Measurements from ENCODE around the gene KRTAP1-4. TPM values are rescaled to one million over a fixed set of nuclear protein-coding genes. Genes with fewer than 3 reads are reported as not detected.
"Not testable (repeated sequence)": the region's sequence is repeated elsewhere in the genome, so short reads cannot be mapped to it uniquely, and the experiment has no call there.

The KRTAP1-4 gene
- total RNA-seq, 1 experiment from 2014 or later: not detected

DNA sequence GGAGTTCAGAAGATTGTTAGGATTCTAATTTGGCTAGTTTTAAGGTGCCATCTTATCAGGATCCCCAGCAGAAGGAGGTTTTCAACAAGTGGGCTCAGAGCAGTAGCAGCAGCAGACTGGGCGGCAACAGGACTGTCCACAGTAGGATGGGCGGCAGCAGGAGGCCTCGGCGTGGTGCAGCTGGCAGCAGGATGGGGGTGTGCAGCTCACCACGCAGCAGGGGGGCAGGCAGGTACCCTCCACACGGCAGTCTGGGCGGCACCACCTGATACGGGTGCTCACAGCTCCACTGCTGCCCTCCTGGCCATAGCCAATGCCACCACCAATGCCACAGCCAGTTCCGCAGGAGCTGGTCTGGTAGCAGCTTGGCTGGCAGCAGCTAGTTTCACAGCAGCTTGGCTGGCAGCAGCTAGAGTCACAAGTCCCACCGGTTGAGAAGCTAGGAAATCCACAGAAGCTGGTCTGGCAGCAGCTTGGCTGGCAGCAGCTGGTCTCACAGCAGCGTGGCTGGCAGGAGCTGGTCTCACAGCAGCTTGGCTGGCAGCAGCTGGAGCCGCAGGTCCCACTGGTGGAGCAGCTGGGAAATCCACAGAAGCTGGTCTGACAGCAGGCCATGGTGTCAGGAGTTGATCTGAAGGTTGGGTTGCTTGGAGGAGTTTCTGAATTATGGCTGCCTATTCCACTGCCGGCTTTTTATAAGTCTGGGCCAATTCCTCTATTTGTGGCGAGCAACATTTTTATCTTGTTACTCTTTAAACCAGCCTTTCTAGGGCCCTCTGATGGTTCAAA is 11.0 kb upstream of the KRTAP1-4 start, which contains the start of gene KRTAP1-1:
Gene KRTAP1-1 (minus strand): TSS at position 668 of the 789 bp plus-strand sequence. CDS start 53 bp downstream, at position 615.
- CTCF ChIA-PET: interaction anchor here (0.8 to 1.9 kb wide), 11 partner anchors 17 to 186 kb away, joined by 3 to 7 read pairs (median 3); partner anchors contain the start of genes KRT23 and KRT39
- not testable (repeated sequence) for H3K9me3 Mint-ChIP-seq (ENCODE audit: low read depth, unreplicated experiment); H3K27me3 Mint-ChIP-seq (ENCODE audit: unreplicated experiment); H3K36me3 Mint-ChIP-seq (ENCODE audit: insufficient read depth, unreplicated experiment)
- intact Hi-C loops (cut with micrococcal nuclease; ENCODE audit: unreplicated experiment): loop anchor here (1.0 to 5.0 kb wide), 5 partner anchors 39 to 184 kb away; no protein-coding TSS in a partner anchor
- Mint-ChIP-seq H3K27ac (ENCODE audit: unreplicated experiment) (peak within 1 kb of the TSS; percentile 60), H3K4me3 (ENCODE audit: low read depth, unreplicated experiment) (peak within 1 kb of the TSS; percentile 63), H3K4me1 (ENCODE audit: low read depth, unreplicated experiment) (peaks cover 36% of the 10 kb centered on the region)
- TF ChIP-seq, protein P1, sequence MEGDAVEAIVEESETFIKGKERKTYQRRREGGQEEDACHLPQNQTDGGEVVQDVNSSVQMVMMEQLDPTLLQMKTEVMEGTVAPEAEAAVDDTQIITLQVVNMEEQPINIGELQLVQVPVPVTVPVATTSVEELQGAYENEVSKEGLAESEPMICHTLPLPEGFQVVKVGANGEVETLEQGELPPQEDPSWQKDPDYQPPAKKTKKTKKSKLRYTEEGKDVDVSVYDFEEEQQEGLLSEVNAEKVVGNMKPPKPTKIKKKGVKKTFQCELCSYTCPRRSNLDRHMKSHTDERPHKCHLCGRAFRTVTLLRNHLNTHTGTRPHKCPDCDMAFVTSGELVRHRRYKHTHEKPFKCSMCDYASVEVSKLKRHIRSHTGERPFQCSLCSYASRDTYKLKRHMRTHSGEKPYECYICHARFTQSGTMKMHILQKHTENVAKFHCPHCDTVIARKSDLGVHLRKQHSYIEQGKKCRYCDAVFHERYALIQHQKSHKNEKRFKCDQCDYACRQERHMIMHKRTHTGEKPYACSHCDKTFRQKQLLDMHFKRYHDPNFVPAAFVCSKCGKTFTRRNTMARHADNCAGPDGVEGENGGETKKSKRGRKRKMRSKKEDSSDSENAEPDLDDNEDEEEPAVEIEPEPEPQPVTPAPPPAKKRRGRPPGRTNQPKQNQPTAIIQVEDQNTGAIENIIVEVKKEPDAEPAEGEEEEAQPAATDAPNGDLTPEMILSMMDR (IDR thresholded peaks at IDR 0.05; ENCODE audit: unreplicated experiment): peak; percentile 73
- TSS peak; percentile 97 for BruUV-seq (replicated peaks)
- DNase-seq: peak; percentile 71

DNA sequence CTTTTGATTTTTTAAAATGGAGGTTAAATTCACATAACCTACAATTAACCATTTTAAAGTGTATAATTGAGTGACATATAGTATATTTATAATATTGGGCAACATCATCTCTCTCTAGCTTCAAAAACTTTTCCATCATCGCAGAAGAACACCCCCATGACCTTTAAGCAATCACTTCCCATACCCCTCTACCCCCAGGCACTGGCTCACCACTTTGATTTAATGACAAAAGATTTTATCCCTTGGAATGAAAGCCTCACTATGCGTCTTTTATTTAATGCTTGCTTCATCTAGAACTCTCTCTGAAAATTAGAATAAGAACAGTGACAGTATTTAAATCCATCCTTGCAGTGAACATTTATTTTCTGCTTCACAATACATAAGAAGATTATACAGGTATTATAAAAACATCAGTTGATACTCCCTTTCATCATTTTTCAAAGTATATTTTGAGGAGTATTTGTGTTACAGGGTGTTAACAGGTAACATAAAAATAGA is 7.9 kb upstream of the KRTAP1-4 start:
- Mint-ChIP-seq H3K36me3 (ENCODE audit: insufficient read depth, unreplicated experiment) (peaks cover 6% of the 10 kb centered on the region), H3K27me3 (ENCODE audit: unreplicated experiment) (no peaks in the 10 kb centered on the region), H3K4me3 (ENCODE audit: low read depth, unreplicated experiment) (no peak overlapping the region), H3K4me1 (ENCODE audit: low read depth, unreplicated experiment) (peaks cover 49% of the 10 kb centered on the region), H3K27ac (ENCODE audit: unreplicated experiment) (no peak overlapping the region), H3K9me3 (ENCODE audit: low read depth, unreplicated experiment) (no peaks in the 10 kb centered on the region)
- BruUV-seq (replicated peaks): no TSS peak
- intact Hi-C loops (cut with micrococcal nuclease; ENCODE audit: unreplicated experiment): no loop called here
- no peak for DNase-seq
- CTCF ChIA-PET: interaction anchor here (1.1 to 1.4 kb wide), 2 partner anchors 13 to 18 kb away, joined by 3 to 7 read pairs; no protein-coding TSS in a partner anchor
- TF ChIP-seq, protein P1 (IDR thresholded peaks at IDR 0.05; ENCODE audit: unreplicated experiment): no peak

DNA sequence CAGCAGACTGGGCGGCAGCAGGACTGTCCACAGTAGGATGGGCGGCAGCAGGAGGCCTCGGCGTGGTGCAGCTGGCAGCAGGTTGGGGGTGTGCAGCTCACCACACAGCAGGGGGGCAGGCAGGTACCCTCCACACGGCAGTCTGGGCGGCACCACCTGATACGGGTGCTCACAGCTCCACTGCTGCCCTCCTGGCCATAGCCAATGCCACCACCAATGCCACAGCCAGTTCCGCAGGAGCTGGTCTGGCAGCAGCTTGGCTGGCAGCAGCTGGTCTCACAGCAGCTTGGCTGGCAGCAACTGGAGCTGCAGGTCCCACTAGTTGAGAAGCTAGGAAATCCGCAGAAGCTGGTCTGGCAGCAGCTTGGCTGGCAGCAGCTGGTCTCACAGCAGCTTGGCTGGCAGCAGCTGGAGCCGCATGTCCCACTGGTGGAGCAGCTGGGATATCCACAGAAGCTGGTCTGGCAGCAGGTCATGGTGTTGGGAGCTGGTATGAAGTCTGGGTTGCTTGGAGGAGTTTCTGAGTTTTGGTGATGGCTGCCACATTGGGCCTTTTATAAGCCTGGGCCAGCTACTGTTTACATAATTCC is 4.4 kb upstream of the KRTAP1-4 start, which contains the start of gene KRTAP1-3:
Gene KRTAP1-3 (minus strand): TSS at position 529 of the 590 bp plus-strand sequence. CDS start 53 bp downstream, at position 476.
- H3K27me3 Mint-ChIP-seq (ENCODE audit: unreplicated experiment); H3K4me3 Mint-ChIP-seq (ENCODE audit: low read depth, unreplicated experiment); intact Hi-C loops (cut with micrococcal nuclease; ENCODE audit: unreplicated experiment); DNase-seq; H3K36me3 Mint-ChIP-seq (ENCODE audit: insufficient read depth, unreplicated experiment); BruUV-seq (replicated peaks); H3K9me3 Mint-ChIP-seq (ENCODE audit: low read depth, unreplicated experiment): not testable (repeated sequence)
- CTCF ChIA-PET: interaction anchor here (0.7 kb wide), 1 partner anchor 10 kb away, joined by 3 read pairs; no protein-coding TSS in a partner anchor
- H3K27ac Mint-ChIP-seq (ENCODE audit: unreplicated experiment): peak within 1 kb of the TSS; percentile 45
- peaks cover 32% of the 10 kb centered on the region for H3K4me1 Mint-ChIP-seq (ENCODE audit: low read depth, unreplicated experiment)

DNA sequence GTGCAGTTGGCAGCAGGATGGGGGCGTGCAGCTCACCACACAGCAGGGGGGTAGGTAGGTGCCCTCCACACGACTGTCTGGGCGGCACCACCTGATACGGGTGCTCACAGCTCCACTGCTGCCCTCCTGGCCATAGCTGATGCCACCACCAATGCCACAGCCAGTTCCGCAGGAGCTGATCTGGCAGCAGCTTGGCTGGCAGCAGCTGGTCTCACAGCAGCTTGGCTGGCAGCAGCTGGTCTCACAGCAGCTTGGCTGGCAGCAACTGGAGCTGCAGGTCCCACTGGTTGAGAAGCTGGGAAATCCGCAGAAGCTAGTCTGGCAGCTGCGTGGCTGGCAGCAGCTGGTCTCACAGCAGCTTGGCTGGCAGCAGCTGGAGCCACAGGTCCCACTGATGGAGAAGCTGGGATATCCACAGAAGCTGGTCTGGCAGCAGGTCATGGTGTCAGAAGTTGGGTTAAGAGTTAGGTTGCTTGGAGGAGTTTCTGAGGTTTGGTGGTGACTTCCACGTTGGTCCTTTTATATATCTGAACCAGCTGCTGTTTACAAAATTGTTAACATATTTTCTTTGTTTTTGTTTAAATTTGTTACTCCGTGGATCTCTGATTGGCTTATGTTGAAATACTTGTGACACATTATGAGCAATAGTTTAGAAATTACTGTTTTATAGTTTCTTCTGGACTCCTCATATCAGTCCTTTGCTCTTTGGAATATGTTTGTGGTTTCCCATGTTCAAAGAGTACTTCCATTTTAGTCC is 3.1 kb downstream of the KRTAP1-4 start, which contains the start of gene KRTAP1-5:
Gene KRTAP1-5 (minus strand): TSS at position 494 of the 757 bp plus-strand sequence. CDS start 53 bp downstream, at position 441.
- peaks cover 3% of the 10 kb centered on the region for H3K9me3 Mint-ChIP-seq (ENCODE audit: low read depth, unreplicated experiment)
- CTCF ChIA-PET: interaction anchor here (0.6 to 1.1 kb wide), 3 partner anchors 9 to 18 kb away, joined by 3 read pairs; partner anchors contain the start of gene KRTAP3-1
- peaks cover 32% of the 10 kb centered on the region for H3K4me1 Mint-ChIP-seq (ENCODE audit: low read depth, unreplicated experiment)
- intact Hi-C loops (cut with micrococcal nuclease; ENCODE audit: unreplicated experiment): no loop called here
- no peaks in the 10 kb centered on the region for H3K27me3 Mint-ChIP-seq (ENCODE audit: unreplicated experiment)
- H3K36me3 Mint-ChIP-seq (ENCODE audit: insufficient read depth, unreplicated experiment): no peaks in the 10 kb centered on the region
- no peak for DNase-seq
- H3K27ac Mint-ChIP-seq (ENCODE audit: unreplicated experiment): no peak within 1 kb of the TSS
- no peak within 1 kb of the TSS for H3K4me3 Mint-ChIP-seq (ENCODE audit: low read depth, unreplicated experiment)
- TF ChIP-seq, protein P1 (IDR thresholded peaks at IDR 0.05; ENCODE audit: unreplicated experiment): no peak
- BruUV-seq (replicated peaks): no TSS peak
